CD4-positive, CD25-positive, alpha-beta regulatory T cell (primary cell): ENCODE results near the gene SLCO3A1. TPM values are rescaled to one million over a fixed set of nuclear protein-coding genes. Genes with fewer than 3 reads are reported as not detected.

Source experiments
- ATAC-seq, 2 donors: fragments of 150-1000 bp; cut with Tn5 transposase; one replicate each; pipeline ENCODE4 v1.10.0; 2021; ENCODE audit warnings: low read depth in 2 of 2, moderate number of reproducible peaks in 2 of 2, moderate library complexity in 1 of 2
- DNase-seq, 3 donors: peaks; one replicate each; pipeline versions ENCODE4 v3.0.0 to v3.0.0-alpha.2; 2012 to 2022; ENCODE audit warnings: mixed read lengths in 1 of 3
- H3K27ac ChIP-seq: one replicate; pipeline ENCODE4 v1.7.0; 2013; ENCODE audit warnings: mild to moderate bottlenecking, low read length; ENCODE audit not compliant: insufficient read depth, poor library complexity, severe bottlenecking
- H3K27me3 ChIP-seq: one replicate; pipeline ENCODE4 v1.7.0; 2013; ENCODE audit warnings: low read length; ENCODE audit not compliant: control insufficient read depth, insufficient read depth
- H3K36me3 ChIP-seq: one replicate; pipeline ENCODE4 v1.7.0; 2013; ENCODE audit warnings: mild to moderate bottlenecking, low read length, moderate library complexity; ENCODE audit not compliant: control insufficient read depth, insufficient read depth
- H3K4me1 ChIP-seq: 2 replicates; pipeline ENCODE4 v1.7.0; 2013; ENCODE audit warnings: mild to moderate bottlenecking, low read length; ENCODE audit not compliant: insufficient read depth, control insufficient read depth, poor library complexity, severe bottlenecking
- H3K4me3 ChIP-seq: one replicate; pipeline ENCODE4 v1.7.0; 2013; ENCODE audit warnings: low read depth, mild to moderate bottlenecking, low read length, moderate library complexity
- H3K9me3 ChIP-seq, 2 experiments: 1 replicate in 1 of 2; 2 replicates in 1 of 2; pipeline ENCODE4 v1.7.0; 2013; ENCODE audit warnings: low read length in 2 of 2, mild to moderate bottlenecking in 1 of 2, moderate library complexity in 1 of 2; ENCODE audit not compliant: control insufficient read depth in 2 of 2
- H3K27ac Mint-ChIP-seq, 3 donors: one replicate each; pipeline ENCODE4 v1.8.0; 2020 to 2022; ENCODE audit warnings: mild to moderate bottlenecking in 3 of 3, mixed read lengths in 3 of 3, moderate library complexity in 2 of 3
- H3K27me3 Mint-ChIP-seq: one replicate; pipeline ENCODE4 v1.8.0; 2022; ENCODE audit warnings: mild to moderate bottlenecking, mixed read lengths
- H3K36me3 Mint-ChIP-seq: one replicate; pipeline ENCODE4 v1.8.0; 2020; ENCODE audit warnings: mixed read lengths
- H3K4me1 Mint-ChIP-seq, 4 donors: one replicate each; pipeline ENCODE4 v1.8.0; 2020 to 2022; ENCODE audit warnings: mixed read lengths in 4 of 4, mild to moderate bottlenecking in 1 of 4
- H3K4me3 Mint-ChIP-seq, 4 donors: one replicate each; pipeline ENCODE4 v1.8.0; 2020 to 2022; ENCODE audit warnings: mild to moderate bottlenecking in 4 of 4, mixed read lengths in 4 of 4, moderate library complexity in 3 of 4
- H3K9me3 Mint-ChIP-seq, 7 donors: one replicate each; pipeline ENCODE4 v1.8.0; 2020 to 2022; ENCODE audit warnings: mixed read lengths in 7 of 7, mild to moderate bottlenecking in 3 of 7, moderate library complexity in 2 of 7
- polyA plus RNA-seq, 4 donors: library from polyadenylated mRNA; unstranded; fragments of 300-500 nt; fragmentation: Illumina TruSeq; gene quantifications; one replicate each; pipeline ENCODE4 v1.2.3, GENCODE V29; 2021
- total RNA-seq: library from RNA; stranded (reverse); gene quantifications from one replicate; pipeline ENCODE4 v1.2.3, GENCODE V29; 2022

The SLCO3A1 gene
- total and polyA plus RNA-seq, 5 donors from 2014 or later, result 20.1 to 63.7 (median 38.1) TPM

DNA sequence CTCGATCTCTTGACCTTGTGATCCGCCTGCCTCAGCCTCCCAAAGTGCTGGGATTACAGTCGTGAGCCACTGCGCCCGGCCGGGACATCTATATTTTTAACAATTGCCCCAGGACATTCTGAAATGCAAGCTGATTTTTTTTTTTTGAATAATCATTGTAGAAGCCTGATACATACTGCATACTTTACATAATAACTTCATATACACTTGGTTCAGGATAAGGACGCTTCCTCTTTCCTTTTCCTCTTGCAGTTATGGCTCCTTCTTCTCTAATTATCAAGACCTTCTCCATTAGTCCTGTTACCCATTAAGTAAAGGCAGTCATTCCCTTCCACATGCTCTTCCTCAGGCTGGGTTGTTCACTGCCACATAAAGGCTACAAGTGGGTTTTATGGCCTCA lies 58.3 kb downstream of the SLCO3A1 start:
- Mint-ChIP-seq H3K27ac (peak overlapping the region in 2 of 3 donors; percentile 44 to 84), H3K4me1 (peaks cover 12 to 43% (median 37%) of the 10 kb centered on the region in 4 donors), H3K9me3 (peaks cover 0 to 2% (median 0%) of the 10 kb centered on the region in 7 donors), H3K27me3 (no peaks in the 10 kb centered on the region), H3K4me3 (no peak overlapping the region), H3K36me3 (peaks cover 30% of the 10 kb centered on the region)
- Histone ChIP-seq H3K4me1 (no peaks in the 10 kb centered on the region), H3K27me3 (no peaks in the 10 kb centered on the region), H3K9me3 (no peaks in the 10 kb centered on the region), H3K27ac (no peak overlapping the region), H3K36me3 (peaks cover 7% of the 10 kb centered on the region), H3K4me3 (no peak overlapping the region)
- DNase-seq (no peak), ATAC-seq (no peak)

DNA sequence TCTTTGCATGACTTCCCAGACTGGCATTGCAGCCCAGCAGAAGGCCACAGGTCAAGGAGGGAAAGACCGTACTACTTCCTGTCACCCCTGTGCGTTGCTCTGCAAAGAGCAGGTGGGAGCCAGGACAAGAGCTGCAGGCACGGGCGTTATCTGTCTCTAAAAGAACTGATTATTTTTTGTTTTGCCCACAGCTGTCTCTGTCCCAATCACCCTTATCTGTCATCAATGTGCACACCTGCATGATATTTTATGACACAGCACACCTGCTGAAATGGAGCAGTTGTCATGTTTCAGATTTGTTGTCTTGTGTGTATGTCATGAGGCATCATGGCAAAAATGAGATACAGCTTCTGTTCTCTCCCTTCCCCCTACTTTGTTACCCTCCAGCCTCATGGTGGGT lies 58.8 kb downstream of the SLCO3A1 start:
- Histone ChIP-seq H3K9me3 (no peaks in the 10 kb centered on the region), H3K4me1 (no peaks in the 10 kb centered on the region), H3K27me3 (no peaks in the 10 kb centered on the region), H3K4me3 (no peak overlapping the region), H3K36me3 (peaks cover 12% of the 10 kb centered on the region), H3K27ac (no peak overlapping the region)
- Mint-ChIP-seq H3K9me3 (peaks cover 0 to 2% (median 0%) of the 10 kb centered on the region in 7 donors), H3K4me3 (no peak overlapping the region), H3K4me1 (peaks cover 12 to 44% (median 36%) of the 10 kb centered on the region in 4 donors), H3K27ac (peak overlapping the region; percentile 2 to 84 (median 44)), H3K27me3 (no peaks in the 10 kb centered on the region), H3K36me3 (peaks cover 34% of the 10 kb centered on the region)
- ATAC-seq (no peak), DNase-seq (no peak)

GRCh38 chr15:91913560-91913959 lies 60.1 kb downstream of the SLCO3A1 start:
- no peak overlapping the region for H3K27ac ChIP-seq
- no peak overlapping the region for H3K4me3 Mint-ChIP-seq

DNA sequence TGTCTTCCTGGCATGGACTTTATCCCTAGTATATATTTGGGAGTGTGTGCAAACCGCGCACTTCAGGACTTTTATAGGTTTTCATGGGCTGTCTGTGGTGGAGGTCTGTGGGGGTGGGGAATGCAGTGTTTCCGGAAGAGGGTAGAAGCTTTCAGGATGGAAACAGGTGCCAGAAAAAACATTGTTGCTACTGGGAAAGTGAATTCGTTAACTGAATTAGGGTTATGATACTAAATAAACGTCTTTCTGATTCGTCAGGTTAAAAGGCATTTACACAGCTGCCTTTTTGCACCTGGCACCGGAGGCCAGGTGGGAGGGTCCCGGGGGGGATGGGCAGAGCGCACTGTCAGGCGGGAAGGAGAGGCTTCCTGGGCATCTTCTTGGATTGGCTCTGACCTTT lies 62.1 kb downstream of the SLCO3A1 start:
- DNase-seq, result no peak
- Mint-ChIP-seq H3K4me1 (peaks cover 10 to 52% (median 40%) of the 10 kb centered on the region in 4 donors), H3K36me3 (peaks cover 44% of the 10 kb centered on the region), H3K27ac (no peak overlapping the region), H3K27me3 (no peaks in the 10 kb centered on the region), H3K9me3 (peaks cover 0 to 4% (median 0%) of the 10 kb centered on the region in 7 donors), H3K4me3 (no peak overlapping the region)
- Histone ChIP-seq H3K4me1 (peaks cover 6% of the 10 kb centered on the region), H3K36me3 (peaks cover 19% of the 10 kb centered on the region), H3K4me3 (no peak overlapping the region), H3K9me3 (no peaks in the 10 kb centered on the region), H3K27me3 (no peaks in the 10 kb centered on the region), H3K27ac (no peak overlapping the region)
- no peak for ATAC-seq

More at GRCh38 chr15:91913560-91913959, 60.1 kb downstream of the SLCO3A1 start:
- H3K4me1 Mint-ChIP-seq, result peaks cover 12 to 53% (median 40%) of the 10 kb centered on the region in 4 donors
- H3K27me3 ChIP-seq, result no peaks in the 10 kb centered on the region
- no peaks in the 10 kb centered on the region for H3K9me3 ChIP-seq
- H3K9me3 Mint-ChIP-seq, result peaks cover 0 to 2% (median 0%) of the 10 kb centered on the region in 7 donors
- H3K36me3 Mint-ChIP-seq, result peaks cover 44% of the 10 kb centered on the region
- H3K36me3 ChIP-seq, result peaks cover 19% of the 10 kb centered on the region
- no peaks in the 10 kb centered on the region for H3K27me3 Mint-ChIP-seq
- peak overlapping the region in 1 of 3 donors; percentile 69 for H3K27ac Mint-ChIP-seq
- H3K4me3 ChIP-seq, result no peak overlapping the region
- no peak for ATAC-seq
- DNase-seq, result no peak
- peaks cover 6% of the 10 kb centered on the region for H3K4me1 ChIP-seq

DNA sequence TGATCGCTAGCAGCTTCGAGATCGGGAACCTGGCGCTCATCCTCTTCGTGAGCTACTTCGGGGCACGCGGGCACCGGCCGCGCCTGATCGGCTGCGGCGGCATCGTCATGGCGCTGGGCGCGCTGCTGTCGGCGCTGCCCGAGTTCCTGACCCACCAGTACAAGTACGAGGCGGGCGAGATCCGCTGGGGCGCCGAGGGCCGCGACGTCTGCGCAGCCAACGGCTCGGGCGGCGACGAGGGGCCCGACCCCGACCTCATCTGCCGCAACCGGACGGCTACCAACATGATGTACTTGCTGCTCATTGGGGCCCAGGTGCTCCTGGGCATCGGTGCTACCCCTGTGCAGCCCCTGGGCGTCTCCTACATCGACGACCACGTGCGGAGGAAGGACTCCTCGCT lies 62.5 kb downstream of the SLCO3A1 start:
- DNase-seq (no peak), ATAC-seq (no peak)
- peaks cover 19% of the 10 kb centered on the region for H3K36me3 ChIP-seq
- H3K4me1 Mint-ChIP-seq, result peaks cover 10 to 52% (median 42%) of the 10 kb centered on the region in 4 donors
- H3K4me3 Mint-ChIP-seq, result no peak overlapping the region
- no peak overlapping the region for H3K4me3 ChIP-seq
- no peaks in the 10 kb centered on the region for H3K27me3 ChIP-seq
- no peaks in the 10 kb centered on the region for H3K27me3 Mint-ChIP-seq
- no peak overlapping the region for H3K27ac Mint-ChIP-seq
- H3K4me1 ChIP-seq, result peaks cover 11% of the 10 kb centered on the region
- peaks cover 43% of the 10 kb centered on the region for H3K36me3 Mint-ChIP-seq
- H3K27ac ChIP-seq, result no peak overlapping the region
- no peaks in the 10 kb centered on the region for H3K9me3 ChIP-seq
- H3K9me3 Mint-ChIP-seq, result peaks cover 0 to 4% (median 0%) of the 10 kb centered on the region in 7 donors

GRCh38 chr15:91917686-91918360 lies 64.3 kb downstream of the SLCO3A1 start:
- DNase-seq, result no peak
- peaks cover 43% of the 10 kb centered on the region for H3K36me3 Mint-ChIP-seq
- Histone ChIP-seq H3K4me3 (no peak overlapping the region), H3K36me3 (peaks cover 19% of the 10 kb centered on the region), H3K9me3 (no peaks in the 10 kb centered on the region), H3K4me1 (peaks cover 16% of the 10 kb centered on the region), H3K27ac (no peak overlapping the region), H3K27me3 (no peaks in the 10 kb centered on the region)
- H3K27me3 Mint-ChIP-seq, result no peaks in the 10 kb centered on the region
- no peak overlapping the region for H3K4me3 Mint-ChIP-seq
- no peak for ATAC-seq
- no peak overlapping the region for H3K27ac Mint-ChIP-seq
- peaks cover 0 to 4% (median 0%) of the 10 kb centered on the region in 7 donors for H3K9me3 Mint-ChIP-seq
- H3K4me1 Mint-ChIP-seq, result peaks cover 7 to 52% (median 36%) of the 10 kb centered on the region in 4 donors

GRCh38 chr15:91919014-91919534 lies 65.6 kb downstream of the SLCO3A1 start:
- H3K27ac ChIP-seq, result no peak overlapping the region

More at GRCh38 chr15:91919014-91919534, 65.6 kb downstream of the SLCO3A1 start:
- peaks cover 19% of the 10 kb centered on the region for H3K36me3 ChIP-seq
- H3K27me3 Mint-ChIP-seq, result no peaks in the 10 kb centered on the region
- DNase-seq (no peak), ATAC-seq (no peak)
- no peaks in the 10 kb centered on the region for H3K9me3 ChIP-seq
- H3K4me1 ChIP-seq, result peaks cover 16% of the 10 kb centered on the region
- peaks cover 5 to 49% (median 28%) of the 10 kb centered on the region in 4 donors for H3K4me1 Mint-ChIP-seq
- no peak overlapping the region for H3K27ac Mint-ChIP-seq
- H3K36me3 Mint-ChIP-seq, result peaks cover 43% of the 10 kb centered on the region
- no peaks in the 10 kb centered on the region for H3K27me3 ChIP-seq
- H3K4me3 ChIP-seq, result no peak overlapping the region
- no peak overlapping the region for H3K4me3 Mint-ChIP-seq
- H3K9me3 Mint-ChIP-seq, result peaks cover 0 to 4% (median 0%) of the 10 kb centered on the region in 7 donors
